WTC11 (cell line): ENCODE data around the gene TEX26. TPM values are rescaled to one million over a fixed set of nuclear protein-coding genes. Genes with fewer than 3 reads are reported as not detected.

Experiments used
- ATAC-seq: fragments of 200-7000 bp; cut with Tn5 transposase; 2 replicates; pipeline ENCODE4 v1.10.0; 2021; ENCODE audit warnings: mild to moderate bottlenecking, moderate library complexity
- CTCF ChIA-PET: fragments of 300-600 bp; sonication (Branson Sonifier 250); formaldehyde crosslinking; loops from one replicate; lab custom pipeline; 2021; ENCODE audit warnings: antibody characterized with exemption; lab: Charles Lee
- POLR2A ChIA-PET: fragments of 350-600 bp; sonication (Branson Sonifier 250); formaldehyde crosslinking; loops from one replicate; lab custom pipeline; 2021; ENCODE audit warnings: antibody characterized with exemption; lab: Charles Lee
- DNase-seq: peaks from one replicate; pipeline ENCODE4 v3.0.0; 2021; ENCODE audit warnings: low spot score
- H3K27ac Mint-ChIP-seq: 2 replicates; pipeline ENCODE4 v1.8.0; 2021; ENCODE audit warnings: mixed read lengths
- H3K27me3 Mint-ChIP-seq: 2 replicates; pipeline ENCODE4 v1.8.0; 2021; ENCODE audit warnings: low read depth, mild to moderate bottlenecking, moderate library complexity, mixed read lengths
- H3K36me3 Mint-ChIP-seq: 2 replicates; pipeline ENCODE4 v1.8.0; 2021; ENCODE audit warnings: mixed read lengths
- H3K4me1 Mint-ChIP-seq: 2 replicates; pipeline ENCODE4 v1.8.0; 2022; ENCODE audit warnings: mixed read lengths
- H3K4me3 Mint-ChIP-seq: 2 replicates; pipeline ENCODE4 v1.8.0; 2021; ENCODE audit warnings: mild to moderate bottlenecking, moderate library complexity, mixed read lengths
- H3K9me3 Mint-ChIP-seq: 2 replicates; pipeline ENCODE4 v1.8.0; 2021; ENCODE audit warnings: mixed read lengths
- ESRRA ChIP-seq: sonication (generic); formaldehyde crosslinking; IDR thresholded peaks from 2 replicates; pipeline ENCODE4 v1.8.1; 2022; ENCODE audit warnings: mild to moderate bottlenecking, missing genetic modification reagents, borderline replicate concordance
- IRF2 ChIP-seq: sonication (generic); formaldehyde crosslinking; IDR thresholded peaks from 2 replicates; pipeline ENCODE4 v1.8.0; 2022; ENCODE audit warnings: low read depth, missing genetic modification reagents, borderline replicate concordance
- NFE2L1 ChIP-seq: sonication (generic); formaldehyde crosslinking; IDR thresholded peaks from 2 replicates; pipeline ENCODE4 v1.8.1; 2023; ENCODE audit warnings: missing genetic modification reagents
- NFYB ChIP-seq: sonication (generic); formaldehyde crosslinking; conservative IDR thresholded peaks from 2 replicates; pipeline ENCODE4 v1.8.0; 2022; ENCODE audit warnings: low read depth, missing genetic modification reagents
- RORB ChIP-seq: fragments of 250-450 bp; sonication (Bioruptor Pico); IDR thresholded peaks from 2 replicates; pipeline ENCODE4 v1.9.0; 2021; ENCODE audit warnings: mild to moderate bottlenecking
- SMAD4 ChIP-seq: sonication (generic); formaldehyde crosslinking; IDR thresholded peaks from 2 replicates; pipeline ENCODE4 v1.8.0; 2022; ENCODE audit warnings: mild to moderate bottlenecking, missing genetic modification reagents
- TEAD1 ChIP-seq: sonication (generic); formaldehyde crosslinking; IDR thresholded peaks from 2 replicates; pipeline ENCODE4 v1.8.0; 2022; ENCODE audit warnings: mild to moderate bottlenecking, missing genetic modification reagents
- ZNF138 ChIP-seq: sonication (generic); formaldehyde crosslinking; conservative IDR thresholded peaks from 2 replicates; pipeline ENCODE4 v1.8.1; 2022; ENCODE audit warnings: mild to moderate bottlenecking, moderate library complexity, missing genetic modification reagents
- ZNF219 ChIP-seq: sonication (generic); formaldehyde crosslinking; IDR thresholded peaks from 2 replicates; pipeline ENCODE4 v1.8.0; 2023; ENCODE audit warnings: missing genetic modification reagents, mild to moderate bottlenecking, borderline replicate concordance
- total RNA-seq: library from RNA; stranded (reverse); gene quantifications from 3 replicates; pipeline ENCODE4 v1.2.3, GENCODE V29; 2021
- TF ChIP-seq, protein P1 (sequence below): sonication (generic); formaldehyde crosslinking; IDR thresholded peaks from 2 replicates; pipeline ENCODE4 v1.8.0; 2023; ENCODE audit warnings: missing genetic modification reagents
- TF ChIP-seq, protein P2 (sequence below): sonication (generic); formaldehyde crosslinking; IDR thresholded peaks from 2 replicates; pipeline ENCODE4 v1.8.1; 2023; ENCODE audit warnings: mild to moderate bottlenecking, missing genetic modification reagents
- TF ChIP-seq, protein P3 (sequence below): sonication (generic); formaldehyde crosslinking; conservative IDR thresholded peaks from 2 replicates; pipeline ENCODE4 v1.8.1; 2023; ENCODE audit warnings: mild to moderate bottlenecking, low read depth, missing genetic modification reagents, moderate library complexity
- TF ChIP-seq, protein P4 (sequence below): fragments of 250-450 bp; sonication (Bioruptor Pico); IDR thresholded peaks from 2 replicates; pipeline ENCODE4 v1.9.0; 2021; ENCODE audit warnings: mild to moderate bottlenecking
- TF ChIP-seq, protein P5 (sequence below): sonication (generic); formaldehyde crosslinking; IDR thresholded peaks from 2 replicates; pipeline ENCODE4 v1.8.0; 2022; ENCODE audit warnings: mild to moderate bottlenecking, missing genetic modification reagents
- TF ChIP-seq, protein P6 (sequence below): fragments of 250-450 bp; sonication (Bioruptor Pico); conservative IDR thresholded peaks from 2 replicates; pipeline ENCODE4 v1.9.0; 2021; ENCODE audit warnings: mild to moderate bottlenecking
- TF ChIP-seq, protein P7 (sequence below): sonication (generic); formaldehyde crosslinking; IDR thresholded peaks from 2 replicates; pipeline ENCODE4 v1.8.1; 2023; ENCODE audit warnings: mild to moderate bottlenecking, missing genetic modification reagents, moderate library complexity
- TF ChIP-seq, protein P8 (sequence below): sonication (generic); formaldehyde crosslinking; IDR thresholded peaks from 2 replicates; pipeline ENCODE4 v1.8.1; 2022; ENCODE audit warnings: missing genetic modification reagents, borderline replicate concordance
- TF ChIP-seq, protein P9 (sequence below): sonication (generic); formaldehyde crosslinking; IDR thresholded peaks from 2 replicates; pipeline ENCODE4 v1.8.1; 2022; ENCODE audit warnings: low read depth, missing genetic modification reagents, borderline replicate concordance

The TEX26 gene
- total RNA-seq, 1 experiment from 2014 or later = not detected

DNA sequence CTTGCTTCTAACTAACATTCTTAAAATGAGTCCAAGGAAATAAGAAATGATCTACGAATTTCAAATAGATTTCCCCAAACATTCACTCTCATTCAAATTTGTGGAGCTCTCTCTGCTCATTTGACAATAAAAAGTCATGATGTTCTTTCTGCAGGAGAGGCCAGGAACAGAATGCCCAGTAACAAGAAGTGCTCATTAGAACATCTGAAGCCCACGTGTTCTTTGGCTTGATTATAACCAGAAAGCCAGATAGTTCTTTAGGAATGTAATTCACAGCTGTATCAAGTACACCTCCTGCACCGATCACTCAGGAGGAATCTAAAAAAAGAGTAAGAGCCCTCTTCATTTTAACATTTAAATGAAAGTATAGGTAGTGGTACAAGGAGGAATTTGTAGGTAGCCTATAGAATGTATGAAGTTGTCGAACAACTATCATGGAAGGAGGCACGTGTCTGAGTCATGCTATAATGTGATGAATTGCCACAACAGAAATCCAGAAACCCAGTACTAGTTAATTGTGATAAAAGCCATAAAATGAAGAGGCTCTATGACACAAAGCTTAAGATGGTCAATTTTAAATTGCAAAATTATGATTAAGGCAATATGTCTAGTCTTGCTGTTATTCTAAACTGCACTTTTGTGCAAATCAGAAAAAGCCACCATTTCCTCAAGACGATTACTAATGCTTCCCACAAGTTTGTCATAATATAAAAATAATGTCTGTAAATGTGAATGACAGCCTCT is 13.6 kb upstream of the TEX26 start:
- Mint-ChIP-seq H3K27me3 (no peaks in the 10 kb centered on the region), H3K36me3 (no peaks in the 10 kb centered on the region), H3K4me1 (peaks cover 17% of the 10 kb centered on the region), H3K4me3 (no peak overlapping the region), H3K27ac (no peak overlapping the region), H3K9me3 (no peaks in the 10 kb centered on the region)
- ChIA-PET POLR2A (no interaction called here), CTCF (interaction anchor here (1.0 kb wide), 1 partner anchor 16 kb away, joined by 3 read pairs; no protein-coding TSS in a partner anchor)
- ATAC-seq (no peak), DNase-seq (no peak)
- TF ChIP-seq NFE2L1 (no peak), RORB (CRISPR knock-in tag) (no peak), IRF2 (no peak), TEAD1 (CRISPR knock-in tag) (no peak), NFYB (CRISPR knock-in tag) (no peak), ESRRA (CRISPR knock-in tag) (no peak), ZNF138 (CRISPR knock-in tag) (no peak), SMAD4 (CRISPR knock-in tag) (no peak), ZNF219 (CRISPR knock-in tag) (no peak)
- TF ChIP-seq, protein P1, sequence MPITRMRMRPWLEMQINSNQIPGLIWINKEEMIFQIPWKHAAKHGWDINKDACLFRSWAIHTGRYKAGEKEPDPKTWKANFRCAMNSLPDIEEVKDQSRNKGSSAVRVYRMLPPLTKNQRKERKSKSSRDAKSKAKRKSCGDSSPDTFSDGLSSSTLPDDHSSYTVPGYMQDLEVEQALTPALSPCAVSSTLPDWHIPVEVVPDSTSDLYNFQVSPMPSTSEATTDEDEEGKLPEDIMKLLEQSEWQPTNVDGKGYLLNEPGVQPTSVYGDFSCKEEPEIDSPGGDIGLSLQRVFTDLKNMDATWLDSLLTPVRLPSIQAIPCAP (CRISPR knock-in tag) = no peak
- TF ChIP-seq, protein P2, sequence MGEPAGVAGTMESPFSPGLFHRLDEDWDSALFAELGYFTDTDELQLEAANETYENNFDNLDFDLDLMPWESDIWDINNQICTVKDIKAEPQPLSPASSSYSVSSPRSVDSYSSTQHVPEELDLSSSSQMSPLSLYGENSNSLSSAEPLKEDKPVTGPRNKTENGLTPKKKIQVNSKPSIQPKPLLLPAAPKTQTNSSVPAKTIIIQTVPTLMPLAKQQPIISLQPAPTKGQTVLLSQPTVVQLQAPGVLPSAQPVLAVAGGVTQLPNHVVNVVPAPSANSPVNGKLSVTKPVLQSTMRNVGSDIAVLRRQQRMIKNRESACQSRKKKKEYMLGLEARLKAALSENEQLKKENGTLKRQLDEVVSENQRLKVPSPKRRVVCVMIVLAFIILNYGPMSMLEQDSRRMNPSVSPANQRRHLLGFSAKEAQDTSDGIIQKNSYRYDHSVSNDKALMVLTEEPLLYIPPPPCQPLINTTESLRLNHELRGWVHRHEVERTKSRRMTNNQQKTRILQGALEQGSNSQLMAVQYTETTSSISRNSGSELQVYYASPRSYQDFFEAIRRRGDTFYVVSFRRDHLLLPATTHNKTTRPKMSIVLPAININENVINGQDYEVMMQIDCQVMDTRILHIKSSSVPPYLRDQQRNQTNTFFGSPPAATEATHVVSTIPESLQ = no peak
- TF ChIP-seq, protein P3, sequence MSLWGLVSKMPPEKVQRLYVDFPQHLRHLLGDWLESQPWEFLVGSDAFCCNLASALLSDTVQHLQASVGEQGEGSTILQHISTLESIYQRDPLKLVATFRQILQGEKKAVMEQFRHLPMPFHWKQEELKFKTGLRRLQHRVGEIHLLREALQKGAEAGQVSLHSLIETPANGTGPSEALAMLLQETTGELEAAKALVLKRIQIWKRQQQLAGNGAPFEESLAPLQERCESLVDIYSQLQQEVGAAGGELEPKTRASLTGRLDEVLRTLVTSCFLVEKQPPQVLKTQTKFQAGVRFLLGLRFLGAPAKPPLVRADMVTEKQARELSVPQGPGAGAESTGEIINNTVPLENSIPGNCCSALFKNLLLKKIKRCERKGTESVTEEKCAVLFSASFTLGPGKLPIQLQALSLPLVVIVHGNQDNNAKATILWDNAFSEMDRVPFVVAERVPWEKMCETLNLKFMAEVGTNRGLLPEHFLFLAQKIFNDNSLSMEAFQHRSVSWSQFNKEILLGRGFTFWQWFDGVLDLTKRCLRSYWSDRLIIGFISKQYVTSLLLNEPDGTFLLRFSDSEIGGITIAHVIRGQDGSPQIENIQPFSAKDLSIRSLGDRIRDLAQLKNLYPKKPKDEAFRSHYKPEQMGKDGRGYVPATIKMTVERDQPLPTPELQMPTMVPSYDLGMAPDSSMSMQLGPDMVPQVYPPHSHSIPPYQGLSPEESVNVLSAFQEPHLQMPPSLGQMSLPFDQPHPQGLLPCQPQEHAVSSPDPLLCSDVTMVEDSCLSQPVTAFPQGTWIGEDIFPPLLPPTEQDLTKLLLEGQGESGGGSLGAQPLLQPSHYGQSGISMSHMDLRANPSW = no peak
- TF ChIP-seq, protein P4, sequence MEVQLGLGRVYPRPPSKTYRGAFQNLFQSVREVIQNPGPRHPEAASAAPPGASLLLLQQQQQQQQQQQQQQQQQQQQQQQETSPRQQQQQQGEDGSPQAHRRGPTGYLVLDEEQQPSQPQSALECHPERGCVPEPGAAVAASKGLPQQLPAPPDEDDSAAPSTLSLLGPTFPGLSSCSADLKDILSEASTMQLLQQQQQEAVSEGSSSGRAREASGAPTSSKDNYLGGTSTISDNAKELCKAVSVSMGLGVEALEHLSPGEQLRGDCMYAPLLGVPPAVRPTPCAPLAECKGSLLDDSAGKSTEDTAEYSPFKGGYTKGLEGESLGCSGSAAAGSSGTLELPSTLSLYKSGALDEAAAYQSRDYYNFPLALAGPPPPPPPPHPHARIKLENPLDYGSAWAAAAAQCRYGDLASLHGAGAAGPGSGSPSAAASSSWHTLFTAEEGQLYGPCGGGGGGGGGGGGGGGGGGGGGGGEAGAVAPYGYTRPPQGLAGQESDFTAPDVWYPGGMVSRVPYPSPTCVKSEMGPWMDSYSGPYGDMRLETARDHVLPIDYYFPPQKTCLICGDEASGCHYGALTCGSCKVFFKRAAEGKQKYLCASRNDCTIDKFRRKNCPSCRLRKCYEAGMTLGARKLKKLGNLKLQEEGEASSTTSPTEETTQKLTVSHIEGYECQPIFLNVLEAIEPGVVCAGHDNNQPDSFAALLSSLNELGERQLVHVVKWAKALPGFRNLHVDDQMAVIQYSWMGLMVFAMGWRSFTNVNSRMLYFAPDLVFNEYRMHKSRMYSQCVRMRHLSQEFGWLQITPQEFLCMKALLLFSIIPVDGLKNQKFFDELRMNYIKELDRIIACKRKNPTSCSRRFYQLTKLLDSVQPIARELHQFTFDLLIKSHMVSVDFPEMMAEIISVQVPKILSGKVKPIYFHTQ = no peak
- TF ChIP-seq, protein P5, sequence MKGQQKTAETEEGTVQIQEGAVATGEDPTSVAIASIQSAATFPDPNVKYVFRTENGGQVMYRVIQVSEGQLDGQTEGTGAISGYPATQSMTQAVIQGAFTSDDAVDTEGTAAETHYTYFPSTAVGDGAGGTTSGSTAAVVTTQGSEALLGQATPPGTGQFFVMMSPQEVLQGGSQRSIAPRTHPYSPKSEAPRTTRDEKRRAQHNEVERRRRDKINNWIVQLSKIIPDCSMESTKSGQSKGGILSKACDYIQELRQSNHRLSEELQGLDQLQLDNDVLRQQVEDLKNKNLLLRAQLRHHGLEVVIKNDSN = no peak
- TF ChIP-seq, protein P6, sequence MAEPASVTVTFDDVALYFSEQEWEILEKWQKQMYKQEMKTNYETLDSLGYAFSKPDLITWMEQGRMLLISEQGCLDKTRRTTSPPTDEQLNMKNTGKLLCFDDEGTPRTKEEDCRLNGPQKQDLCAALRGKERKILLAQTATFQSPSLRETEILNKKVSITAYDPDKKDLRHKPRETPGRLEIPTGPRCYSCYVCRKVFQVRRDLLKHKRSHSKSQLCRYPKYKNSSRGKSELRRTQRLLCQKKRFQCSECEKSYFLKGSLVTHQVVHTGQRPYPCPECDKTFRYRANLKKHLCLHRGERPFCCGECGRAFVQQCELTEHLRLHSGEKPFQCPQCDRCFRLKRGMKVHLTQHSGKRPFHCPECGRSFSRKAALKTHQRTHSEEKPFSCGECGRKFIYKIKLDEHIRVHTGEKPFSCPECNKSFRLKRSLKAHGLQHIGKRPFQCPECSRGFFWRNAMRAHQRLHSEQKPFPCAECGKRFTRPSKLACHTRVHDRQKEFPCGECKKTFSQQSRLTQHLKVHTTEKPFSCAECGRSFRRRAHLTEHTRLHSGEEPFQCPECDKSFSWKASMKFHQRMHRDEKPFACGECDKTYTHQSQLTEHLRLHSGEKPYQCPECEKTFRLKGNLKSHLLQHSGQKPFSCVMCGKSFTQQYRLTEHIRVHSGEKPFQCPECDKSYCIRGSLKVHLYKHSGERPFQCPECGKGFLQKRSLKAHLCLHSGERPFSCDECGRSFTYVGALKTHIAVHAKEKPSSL (CRISPR knock-in tag) = no peak
- TF ChIP-seq, protein P7, sequence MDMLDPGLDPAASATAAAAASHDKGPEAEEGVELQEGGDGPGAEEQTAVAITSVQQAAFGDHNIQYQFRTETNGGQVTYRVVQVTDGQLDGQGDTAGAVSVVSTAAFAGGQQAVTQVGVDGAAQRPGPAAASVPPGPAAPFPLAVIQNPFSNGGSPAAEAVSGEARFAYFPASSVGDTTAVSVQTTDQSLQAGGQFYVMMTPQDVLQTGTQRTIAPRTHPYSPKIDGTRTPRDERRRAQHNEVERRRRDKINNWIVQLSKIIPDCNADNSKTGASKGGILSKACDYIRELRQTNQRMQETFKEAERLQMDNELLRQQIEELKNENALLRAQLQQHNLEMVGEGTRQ (CRISPR knock-in tag) = no peak
- TF ChIP-seq, protein P8, sequence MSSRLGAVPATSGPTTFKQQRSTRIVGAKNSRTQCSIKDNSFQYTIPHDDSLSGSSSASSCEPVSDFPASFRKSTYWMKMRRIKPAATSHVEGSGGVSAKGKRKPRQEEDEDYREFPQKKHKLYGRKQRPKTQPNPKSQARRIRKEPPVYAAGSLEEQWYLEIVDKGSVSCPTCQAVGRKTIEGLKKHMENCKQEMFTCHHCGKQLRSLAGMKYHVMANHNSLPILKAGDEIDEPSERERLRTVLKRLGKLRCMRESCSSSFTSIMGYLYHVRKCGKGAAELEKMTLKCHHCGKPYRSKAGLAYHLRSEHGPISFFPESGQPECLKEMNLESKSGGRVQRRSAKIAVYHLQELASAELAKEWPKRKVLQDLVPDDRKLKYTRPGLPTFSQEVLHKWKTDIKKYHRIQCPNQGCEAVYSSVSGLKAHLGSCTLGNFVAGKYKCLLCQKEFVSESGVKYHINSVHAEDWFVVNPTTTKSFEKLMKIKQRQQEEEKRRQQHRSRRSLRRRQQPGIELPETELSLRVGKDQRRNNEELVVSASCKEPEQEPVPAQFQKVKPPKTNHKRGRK = no peak
- TF ChIP-seq, protein P9, sequence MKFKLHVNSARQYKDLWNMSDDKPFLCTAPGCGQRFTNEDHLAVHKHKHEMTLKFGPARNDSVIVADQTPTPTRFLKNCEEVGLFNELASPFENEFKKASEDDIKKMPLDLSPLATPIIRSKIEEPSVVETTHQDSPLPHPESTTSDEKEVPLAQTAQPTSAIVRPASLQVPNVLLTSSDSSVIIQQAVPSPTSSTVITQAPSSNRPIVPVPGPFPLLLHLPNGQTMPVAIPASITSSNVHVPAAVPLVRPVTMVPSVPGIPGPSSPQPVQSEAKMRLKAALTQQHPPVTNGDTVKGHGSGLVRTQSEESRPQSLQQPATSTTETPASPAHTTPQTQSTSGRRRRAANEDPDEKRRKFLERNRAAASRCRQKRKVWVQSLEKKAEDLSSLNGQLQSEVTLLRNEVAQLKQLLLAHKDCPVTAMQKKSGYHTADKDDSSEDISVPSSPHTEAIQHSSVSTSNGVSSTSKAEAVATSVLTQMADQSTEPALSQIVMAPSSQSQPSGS (CRISPR knock-in tag) = no peak
